Type B pancreatic cell (in vitro differentiated cells): ENCODE data around the gene SLU7. TPM values are rescaled to one million over a fixed set of nuclear protein-coding genes. Genes with fewer than 3 reads are reported as not detected.

ENCODE experiments used
- DNase-seq: peaks from one replicate; pipeline ENCODE4 v3.0.0; 2021; ENCODE audit warnings: mixed read lengths; ENCODE audit not compliant: unreplicated experiment; ENCODE audit errors: extremely low spot score
- H3K27ac Mint-ChIP-seq: 2 replicates; pipeline ENCODE4 v1.8.0; 2021; ENCODE audit warnings: mild to moderate bottlenecking, mixed read lengths
- H3K27me3 Mint-ChIP-seq: 2 replicates; pipeline ENCODE4 v1.8.0; 2021; ENCODE audit warnings: mixed read lengths
- H3K36me3 Mint-ChIP-seq: 2 replicates; pipeline ENCODE4 v1.8.0; 2021; ENCODE audit warnings: mixed read lengths
- H3K4me1 Mint-ChIP-seq: one replicate; pipeline ENCODE4 v1.8.0; 2021; ENCODE audit warnings: mixed read lengths; ENCODE audit not compliant: unreplicated experiment
- H3K4me3 Mint-ChIP-seq: 2 replicates; pipeline ENCODE4 v1.8.0; 2021; ENCODE audit warnings: mild to moderate bottlenecking, mixed read lengths
- H3K9me3 Mint-ChIP-seq: 2 replicates; pipeline ENCODE4 v1.8.0; 2021; ENCODE audit warnings: mixed read lengths
- long read RNA-seq: library from polyadenylated mRNA; unstranded; transcript quantifications from one replicate; pipeline ENCODE4 v2.0.0, GENCODE V29; 2020
- total RNA-seq: library from RNA; stranded (reverse); gene quantifications from 2 replicates; pipeline ENCODE4 v1.2.1, GENCODE V29; 2021; ENCODE audit warnings: low replicate concordance
- TF ChIP-seq, protein P1 (sequence below): fragments of 200-600 bp; sonication (generic); conservative IDR thresholded peaks from 2 replicates; pipeline ENCODE4 v1.5.0; 2021; ENCODE audit warnings: antibody characterized with exemption, mild to moderate bottlenecking

The SLU7 gene
- total RNA-seq = 37.7 and 45.7 TPM in 2 replicates
- long read RNA-seq, transcript SLU7-201 (16 exons, 3,793 nt) = major isoform, 8 of 176 reads
- long read RNA-seq, partial matches to known transcripts = 150 of 176 reads
- long read RNA-seq, other reads (novel, unspliced or antisense) = 18 of 176 reads

DNA sequence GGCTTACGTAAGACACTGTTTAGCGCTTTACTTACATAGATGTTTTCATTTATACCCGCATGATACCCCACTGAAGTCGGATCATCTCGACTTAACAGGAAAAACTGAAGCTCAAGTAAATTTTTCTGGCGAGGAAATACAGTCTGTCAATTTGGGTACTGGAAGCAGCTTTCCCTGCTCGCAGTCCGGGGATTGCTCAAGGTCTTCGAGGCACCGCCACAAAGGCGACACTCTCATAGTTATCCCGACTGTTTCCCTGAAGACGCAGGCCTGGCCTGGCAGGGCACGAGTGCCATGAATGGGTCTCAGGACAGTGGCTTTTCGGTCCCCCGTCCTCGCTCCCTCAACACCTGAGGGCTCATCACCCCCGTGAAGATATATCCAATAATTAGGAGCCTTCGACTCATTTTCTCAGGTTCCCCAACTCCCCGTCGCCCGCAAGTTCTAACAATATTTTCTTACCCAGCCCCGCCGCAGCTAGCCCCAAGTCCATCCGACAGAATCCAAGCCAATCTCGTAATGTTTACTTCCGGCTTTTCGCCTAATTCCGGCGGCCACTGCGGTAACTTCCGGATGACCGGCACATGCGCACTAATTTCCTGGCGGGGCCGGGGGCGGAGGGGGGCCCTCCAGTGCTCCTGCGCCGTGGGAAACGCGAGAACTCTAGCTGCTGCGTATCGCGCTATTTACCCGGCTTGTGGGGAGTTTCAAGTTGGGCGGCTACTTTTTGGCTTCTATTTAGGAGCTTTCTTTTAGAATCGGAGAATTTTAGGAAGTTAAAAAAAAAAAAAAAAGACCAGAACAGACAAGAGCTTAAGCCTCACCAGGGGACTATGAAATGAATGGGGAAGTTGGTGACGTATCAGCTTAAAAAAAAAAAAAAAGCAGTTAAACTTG lies at the start of gene SLU7:
TSS of gene SLU7 (minus strand) at position 521 of the 897 bp plus-strand sequence. CDS start 3,787 bp downstream, outside the sequence.
- Mint-ChIP-seq H3K36me3 (peaks cover 4% of the 10 kb centered on the region), H3K27ac (peak within 1 kb of the TSS; percentile 95), H3K4me3 (peak within 1 kb of the TSS; percentile 96), H3K27me3 (no peaks in the 10 kb centered on the region), H3K4me1 (peaks cover 27% of the 10 kb centered on the region), H3K9me3 (no peaks in the 10 kb centered on the region)
- DNase-seq = peak; percentile 95
- TF ChIP-seq, protein P1, sequence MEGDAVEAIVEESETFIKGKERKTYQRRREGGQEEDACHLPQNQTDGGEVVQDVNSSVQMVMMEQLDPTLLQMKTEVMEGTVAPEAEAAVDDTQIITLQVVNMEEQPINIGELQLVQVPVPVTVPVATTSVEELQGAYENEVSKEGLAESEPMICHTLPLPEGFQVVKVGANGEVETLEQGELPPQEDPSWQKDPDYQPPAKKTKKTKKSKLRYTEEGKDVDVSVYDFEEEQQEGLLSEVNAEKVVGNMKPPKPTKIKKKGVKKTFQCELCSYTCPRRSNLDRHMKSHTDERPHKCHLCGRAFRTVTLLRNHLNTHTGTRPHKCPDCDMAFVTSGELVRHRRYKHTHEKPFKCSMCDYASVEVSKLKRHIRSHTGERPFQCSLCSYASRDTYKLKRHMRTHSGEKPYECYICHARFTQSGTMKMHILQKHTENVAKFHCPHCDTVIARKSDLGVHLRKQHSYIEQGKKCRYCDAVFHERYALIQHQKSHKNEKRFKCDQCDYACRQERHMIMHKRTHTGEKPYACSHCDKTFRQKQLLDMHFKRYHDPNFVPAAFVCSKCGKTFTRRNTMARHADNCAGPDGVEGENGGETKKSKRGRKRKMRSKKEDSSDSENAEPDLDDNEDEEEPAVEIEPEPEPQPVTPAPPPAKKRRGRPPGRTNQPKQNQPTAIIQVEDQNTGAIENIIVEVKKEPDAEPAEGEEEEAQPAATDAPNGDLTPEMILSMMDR = no peak

DNA sequence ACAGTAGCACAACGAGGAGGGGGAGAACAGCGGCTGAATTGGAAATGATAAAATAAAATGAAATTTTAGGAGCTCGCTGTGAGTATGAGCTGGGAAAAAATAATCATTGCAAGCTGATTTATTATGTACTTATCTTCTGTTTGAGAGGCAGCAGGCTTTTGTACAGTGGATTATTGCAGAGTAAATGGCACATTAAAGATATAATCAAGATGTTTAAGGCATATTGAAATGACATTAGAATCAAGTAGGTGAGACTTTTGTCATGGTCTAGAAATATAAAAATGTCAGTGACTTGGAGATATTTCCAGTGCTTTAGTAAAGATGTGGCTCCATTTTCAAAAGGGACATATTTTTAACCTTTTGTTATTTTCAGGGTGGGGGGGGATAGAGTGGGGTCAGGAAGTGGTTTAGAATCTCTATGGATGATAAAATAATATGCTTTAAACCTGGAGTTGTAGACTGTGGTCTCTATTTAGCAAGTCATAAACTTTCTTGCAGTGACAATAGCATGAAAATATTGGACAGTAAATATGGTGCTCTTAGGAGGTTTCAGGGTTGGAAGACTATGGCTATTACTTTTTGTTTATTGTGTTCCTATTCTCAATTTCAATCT lies 49.6 kb upstream of the SLU7 start:
- TF ChIP-seq, protein P1 = no peak
- no peak overlapping the region for H3K27ac Mint-ChIP-seq
- no peaks in the 10 kb centered on the region for H3K36me3 Mint-ChIP-seq
- H3K9me3 Mint-ChIP-seq = no peaks in the 10 kb centered on the region
- H3K4me3 Mint-ChIP-seq = no peak overlapping the region
- no peaks in the 10 kb centered on the region for H3K27me3 Mint-ChIP-seq
- no peak for DNase-seq
- peaks cover 32% of the 10 kb centered on the region for H3K4me1 Mint-ChIP-seq

DNA sequence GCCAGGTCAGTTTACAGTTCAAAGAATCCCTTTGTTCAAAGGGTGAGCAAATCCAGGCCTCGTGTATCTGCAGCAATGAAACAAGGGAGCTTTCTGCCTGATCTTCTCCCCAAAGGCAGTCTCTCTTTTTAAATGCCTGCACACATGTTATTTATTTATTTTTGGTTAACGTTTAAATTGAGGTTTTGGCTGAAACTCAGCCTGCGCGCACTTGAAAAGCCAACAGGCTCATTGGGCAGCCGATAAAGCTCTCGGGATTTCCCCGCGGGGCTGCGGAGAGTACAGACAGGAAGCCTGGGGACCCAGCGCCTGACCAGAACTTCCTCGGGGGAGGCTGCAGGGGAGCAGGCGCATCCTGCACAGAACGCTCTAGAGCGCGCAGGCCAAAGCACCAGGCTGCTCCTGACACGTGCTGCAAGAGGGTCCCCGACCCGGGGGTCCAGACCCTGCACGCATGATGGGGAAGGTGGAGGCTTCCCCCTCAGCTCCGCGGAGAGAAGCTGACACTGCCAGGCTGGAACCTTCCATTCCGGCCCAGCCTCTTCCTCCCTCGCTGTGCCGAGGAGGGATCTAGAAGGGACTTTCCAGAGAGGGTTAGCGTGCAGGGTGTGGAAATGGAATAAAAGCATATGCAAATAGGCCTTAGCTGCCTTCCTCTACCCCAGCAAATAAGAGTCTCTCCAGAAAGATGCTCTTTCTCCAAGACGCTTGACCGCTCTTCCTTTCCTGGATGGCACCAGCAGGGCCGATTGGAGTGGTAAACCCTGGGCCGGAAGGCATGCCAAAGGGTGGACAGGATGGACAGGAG lies 48.9 kb upstream of the SLU7 start:
- Mint-ChIP-seq H3K9me3 (no peaks in the 10 kb centered on the region), H3K4me3 (no peak overlapping the region), H3K27me3 (no peaks in the 10 kb centered on the region), H3K27ac (no peak overlapping the region), H3K4me1 (peaks cover 33% of the 10 kb centered on the region), H3K36me3 (no peaks in the 10 kb centered on the region)
- TF ChIP-seq, protein P1 = no peak
- no peak for DNase-seq

DNA sequence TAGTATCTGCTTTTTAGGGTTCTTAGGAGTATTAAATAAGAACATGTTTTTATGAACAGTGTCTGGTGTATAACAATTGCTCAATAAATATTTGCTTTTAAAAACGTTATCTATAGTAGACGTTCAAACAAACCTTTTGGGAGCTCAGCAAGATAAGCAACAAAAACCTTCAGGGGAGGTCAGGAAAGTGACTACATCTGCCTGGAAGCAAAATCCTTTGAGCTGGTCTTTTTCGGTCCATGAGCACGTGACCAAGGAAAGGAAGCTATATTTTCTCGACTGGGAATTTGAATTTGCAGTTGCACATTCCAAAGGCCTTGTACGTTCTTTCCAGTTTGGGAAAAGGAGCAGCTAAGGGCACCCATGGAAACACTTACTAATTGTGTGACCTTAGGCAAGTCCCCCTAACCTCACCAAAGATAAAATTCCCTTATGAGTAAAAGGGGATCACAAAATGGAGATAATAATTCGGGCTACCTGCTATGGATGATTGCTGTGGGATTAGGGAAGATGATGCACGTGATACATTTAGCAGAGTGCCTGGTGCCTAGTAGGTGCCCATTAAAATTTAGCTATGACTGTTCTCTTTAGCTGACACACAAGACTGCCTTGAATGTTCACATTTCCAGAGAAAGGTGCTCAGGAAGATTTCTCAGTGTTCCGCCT lies 48.1 kb upstream of the SLU7 start:
- Mint-ChIP-seq H3K4me3 (no peak overlapping the region), H3K27me3 (no peaks in the 10 kb centered on the region), H3K27ac (no peak overlapping the region), H3K9me3 (no peaks in the 10 kb centered on the region), H3K4me1 (peaks cover 33% of the 10 kb centered on the region), H3K36me3 (no peaks in the 10 kb centered on the region)
- TF ChIP-seq, protein P1 = no peak
- no peak for DNase-seq

DNA sequence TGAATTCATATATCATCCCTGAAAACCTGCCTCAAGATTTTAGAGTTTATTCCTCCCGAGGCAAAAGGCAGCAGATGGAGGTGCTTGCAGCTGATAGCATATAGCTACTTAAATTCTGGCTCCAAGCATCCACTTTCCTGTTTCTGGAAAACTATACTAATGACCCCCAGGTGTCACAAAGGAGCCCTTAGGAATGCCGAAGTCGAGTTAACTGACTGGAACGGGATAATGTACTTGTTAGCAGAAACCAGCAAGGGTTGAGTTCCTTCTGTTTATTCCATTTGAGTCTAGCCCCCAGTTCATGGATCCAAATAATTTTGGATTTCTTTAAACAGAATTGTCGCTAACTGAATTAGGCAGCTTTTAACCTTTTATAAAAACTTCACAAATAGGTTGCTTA lies 47.2 kb upstream of the SLU7 start:
- no peaks in the 10 kb centered on the region for H3K9me3 Mint-ChIP-seq
- TF ChIP-seq, protein P1 = no peak
- H3K4me3 Mint-ChIP-seq = no peak overlapping the region
- DNase-seq = no peak
- H3K4me1 Mint-ChIP-seq = peaks cover 29% of the 10 kb centered on the region
- no peaks in the 10 kb centered on the region for H3K27me3 Mint-ChIP-seq
- H3K27ac Mint-ChIP-seq = no peak overlapping the region
- no peaks in the 10 kb centered on the region for H3K36me3 Mint-ChIP-seq
